KBM-7 (cell line): ENCODE measurements around the gene MAP3K2.
"Not testable (repeated sequence)": the region's sequence is repeated elsewhere in the genome, so short reads cannot be mapped to it uniquely, and the experiment has no call there.

ENCODE experiments used
- DNase-seq: peaks from one replicate; pipeline ENCODE4 v3.0.0-alpha.2; 2015
- in situ Hi-C: fragments of 300-500 bp; cut with MboI; formaldehyde crosslinking; loops from 2 replicates; pipeline ENCODE4 v1.14.3; 2020; ENCODE audit warnings: low sequenced_read_pairs, low pct_unique_long_range_greater_than_20kb, mixed read lengths

MAP3K2 gene

GRCh38 chr2:127409716-127410115 lies 21.9 kb upstream of the MAP3K2 start:
- in situ Hi-C loops, DNase-seq: not testable (repeated sequence)

GRCh38 chr2:127408807-127409099 lies 21.0 kb upstream of the MAP3K2 start:
- in situ Hi-C loops, result no loop called here
- no peak for DNase-seq

- peak; percentile 80 for DNase-seq
- in situ Hi-C loops, result no loop called here
These were observed 20.4 kb upstream of the MAP3K2 start for GRCh38 chr2:127408004-127408806.

- no peak for DNase-seq
- in situ Hi-C loops, result no loop called here
These were observed 19.9 kb upstream of the MAP3K2 start for GRCh38 chr2:127407661-127408003.

GRCh38 chr2:127407091-127407490 lies 19.3 kb upstream of the MAP3K2 start:
- no peak for DNase-seq
- in situ Hi-C loops, result no loop called here

GRCh38 chr2:127406454-127406853 lies 18.7 kb upstream of the MAP3K2 start:
- DNase-seq, result no peak
- in situ Hi-C loops, result no loop called here

- no peak for DNase-seq
- in situ Hi-C loops, result no loop called here
These were observed 17.5 kb upstream of the MAP3K2 start for GRCh38 chr2:127405255-127405610.

- DNase-seq, result no peak
- in situ Hi-C loops, result no loop called here
These were observed 16.9 kb upstream of the MAP3K2 start for GRCh38 chr2:127404466-127405254.

- DNase-seq, result no peak
- in situ Hi-C loops, result no loop called here
These were observed 15.7 kb upstream of the MAP3K2 start for GRCh38 chr2:127403460-127403859.

GRCh38 chr2:127401757-127402695 lies 14.3 kb upstream of the MAP3K2 start:
- DNase-seq, result no peak
- in situ Hi-C loops, result no loop called here

- DNase-seq, result no peak
- in situ Hi-C loops, result no loop called here
These were observed 13.4 kb upstream of the MAP3K2 start for GRCh38 chr2:127400897-127401756.

GRCh38 chr2:127400533-127400896 lies 12.7 kb upstream of the MAP3K2 start:
- in situ Hi-C loops, result no loop called here
- DNase-seq, result no peak

GRCh38 chr2:127398239-127398590 lies 10.4 kb upstream of the MAP3K2 start:
- in situ Hi-C loops, result no loop called here
- peak; percentile 54 for DNase-seq

- in situ Hi-C loops, result no loop called here
- no peak for DNase-seq
These were observed 9.9 kb upstream of the MAP3K2 start for GRCh38 chr2:127397568-127398238.

GRCh38 chr2:127394492-127394891 lies 6.7 kb upstream of the MAP3K2 start:
- DNase-seq, result no peak
- in situ Hi-C loops, result no loop called here

- no peak for DNase-seq
- in situ Hi-C loops, result no loop called here
These were observed 5.2 kb upstream of the MAP3K2 start for GRCh38 chr2:127392828-127393578.

GRCh38 chr2:127392133-127392827 lies 4.5 kb upstream of the MAP3K2 start:
- peak; percentile 38 for DNase-seq
- in situ Hi-C loops, result no loop called here
